Right lung (tissue), 5 donors: ENCODE measurements around the gene PITPNB. TPM values are rescaled to one million over a fixed set of nuclear protein-coding genes. Genes with fewer than 3 reads are reported as not detected.
A peak's percentile ranks its signal among the peaks of the same experiment; 100 is the strongest.

Experiments
- DNase-seq, 2 donors: peaks; one replicate each; pipeline ENCODE4 v3.0.0-alpha.2; 2013
- polyA plus RNA-seq, 5 donors: library from polyadenylated mRNA; unstranded; fragments of 120-200 nt; gene quantifications; one replicate each; pipeline versions ENCODE4 v1.2.1 to v1.2.3, GENCODE V29; 2013; ENCODE audit warnings: inconsistent platforms in 1 of 5, low replicate concordance in 1 of 5; ENCODE audit not compliant: insufficient read length in 5 of 5, insufficient read depth in 1 of 5

The PITPNB gene
- polyA plus RNA-seq, 5 donors: 59.1 to 81.1 (median 71.4) TPM

- DNase-seq: no peak
These were observed 82.9 kb downstream of the PITPNB start for GRCh38 chr22:27836181-27836580.

- DNase-seq: no peak
These were observed 83.6 kb downstream of the PITPNB start for GRCh38 chr22:27835446-27835845.

- no peak for DNase-seq
These were observed 84.5 kb downstream of the PITPNB start for GRCh38 chr22:27834364-27835185.

- no peak for DNase-seq
These were observed 85.3 kb downstream of the PITPNB start for GRCh38 chr22:27833803-27834202.

- no peak for DNase-seq
These were observed 86.5 kb downstream of the PITPNB start for GRCh38 chr22:27832606-27833005.

- DNase-seq: no peak
These were observed 89.4 kb downstream of the PITPNB start for GRCh38 chr22:27829620-27830019.

- DNase-seq: no peak
These were observed 91.2 kb downstream of the PITPNB start for GRCh38 chr22:27827604-27828587.

GRCh38 chr22:27825174-27825573, 93.9 kb downstream of the PITPNB start:
- DNase-seq: no peak

- DNase-seq: no peak
These were observed 95.8 kb downstream of the PITPNB start for GRCh38 chr22:27823221-27823620.

- DNase-seq: no peak
These were observed 97.9 kb downstream of the PITPNB start for GRCh38 chr22:27820896-27821866.

- no peak for DNase-seq
These were observed 102.5 kb downstream of the PITPNB start for GRCh38 chr22:27816552-27816951.

GRCh38 chr22:27815826-27816530, 103.1 kb downstream of the PITPNB start:
- DNase-seq: no peak

GRCh38 chr22:27814993-27815392, 104.1 kb downstream of the PITPNB start:
- no peak for DNase-seq

- no peak for DNase-seq
These were observed 107.3 kb downstream of the PITPNB start for GRCh38 chr22:27811778-27812177.

GRCh38 chr22:27810609-27811151, 108.4 kb downstream of the PITPNB start:
- DNase-seq: peak; percentile 57 to 59

GRCh38 chr22:27809700-27810608, 109.1 kb downstream of the PITPNB start:
- peak; percentile 37 to 46 for DNase-seq

GRCh38 chr22:27809226-27809603, 109.8 kb downstream of the PITPNB start:
- DNase-seq: no peak

GRCh38 chr22:27808451-27809225, 110.4 kb downstream of the PITPNB start:
- DNase-seq: no peak
